ENCODE measurements around the gene NTNG2.

The NTNG2 gene

DNA sequence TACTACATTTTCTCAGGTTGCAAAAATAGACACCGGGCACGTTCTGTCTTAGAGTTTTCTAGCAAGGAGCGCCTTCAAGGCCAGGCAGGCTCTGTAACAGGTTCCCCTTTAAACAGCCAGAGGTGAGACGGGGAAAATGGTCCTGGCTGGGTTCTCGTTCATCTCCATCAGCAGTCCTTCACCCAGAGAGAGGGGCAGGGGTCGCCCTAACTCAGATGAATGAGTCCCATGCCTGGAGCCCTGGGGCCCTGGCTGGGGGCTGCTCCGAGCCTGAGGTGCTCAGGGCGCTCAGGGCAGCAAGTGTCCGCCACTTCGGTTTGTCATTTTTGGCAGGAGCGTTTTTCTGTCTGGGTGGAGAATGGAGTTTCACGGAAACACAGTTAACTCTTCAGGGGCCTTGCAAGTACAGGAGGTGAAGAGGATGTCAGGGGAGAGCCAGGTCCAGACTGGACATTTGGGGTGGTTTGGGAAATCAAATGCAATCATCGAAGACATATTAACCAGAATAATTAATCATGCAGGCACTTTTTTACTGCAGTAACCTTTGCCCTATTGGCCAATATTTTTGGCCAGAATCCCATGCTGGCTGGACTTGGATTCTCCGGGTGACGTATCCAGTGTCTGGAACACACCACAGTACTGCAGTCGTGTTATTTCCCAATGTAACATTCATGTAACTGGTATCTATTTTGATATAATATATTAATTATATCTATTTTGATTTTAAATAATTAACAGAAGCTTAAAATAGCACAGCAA is 2.9 kb downstream of the NTNG2 start:
- TF ChIP-seq ZNF565 (CRISPR knock-in tag; conservative IDR thresholded peaks at IDR 0.05; ENCODE audit: low read depth) (no peak), ARNTL (CRISPR knock-in tag; IDR thresholded peaks at IDR 0.05; ENCODE audit: borderline replicate concordance, low read depth) (no peak), OSR1 (CRISPR knock-in tag; IDR thresholded peaks at IDR 0.05) (no peak), ZFP30 (CRISPR knock-in tag; IDR thresholded peaks at IDR 0.05) (no peak), ESRRG (CRISPR knock-in tag; IDR thresholded peaks at IDR 0.05) (no peak), ZNF8 (CRISPR knock-in tag; IDR thresholded peaks at IDR 0.05) (no peak), RARB (CRISPR knock-in tag; IDR thresholded peaks at IDR 0.05) (no peak)
- TF ChIP-seq, protein P1, sequence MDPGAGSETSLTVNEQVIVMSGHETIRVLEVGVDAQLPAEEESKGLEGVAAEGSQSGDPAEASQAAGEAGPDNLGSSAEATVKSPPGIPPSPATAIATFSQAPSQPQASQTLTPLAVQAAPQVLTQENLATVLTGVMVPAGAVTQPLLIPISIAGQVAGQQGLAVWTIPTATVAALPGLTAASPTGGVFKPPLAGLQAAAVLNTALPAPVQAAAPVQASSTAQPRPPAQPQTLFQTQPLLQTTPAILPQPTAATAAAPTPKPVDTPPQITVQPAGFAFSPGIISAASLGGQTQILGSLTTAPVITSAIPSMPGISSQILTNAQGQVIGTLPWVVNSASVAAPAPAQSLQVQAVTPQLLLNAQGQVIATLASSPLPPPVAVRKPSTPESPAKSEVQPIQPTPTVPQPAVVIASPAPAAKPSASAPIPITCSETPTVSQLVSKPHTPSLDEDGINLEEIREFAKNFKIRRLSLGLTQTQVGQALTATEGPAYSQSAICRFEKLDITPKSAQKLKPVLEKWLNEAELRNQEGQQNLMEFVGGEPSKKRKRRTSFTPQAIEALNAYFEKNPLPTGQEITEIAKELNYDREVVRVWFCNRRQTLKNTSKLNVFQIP (CRISPR knock-in tag; IDR thresholded peaks at IDR 0.05; ENCODE audit: borderline replicate concordance, low read depth), result no peak
- no peak for ATAC-seq

DNA sequence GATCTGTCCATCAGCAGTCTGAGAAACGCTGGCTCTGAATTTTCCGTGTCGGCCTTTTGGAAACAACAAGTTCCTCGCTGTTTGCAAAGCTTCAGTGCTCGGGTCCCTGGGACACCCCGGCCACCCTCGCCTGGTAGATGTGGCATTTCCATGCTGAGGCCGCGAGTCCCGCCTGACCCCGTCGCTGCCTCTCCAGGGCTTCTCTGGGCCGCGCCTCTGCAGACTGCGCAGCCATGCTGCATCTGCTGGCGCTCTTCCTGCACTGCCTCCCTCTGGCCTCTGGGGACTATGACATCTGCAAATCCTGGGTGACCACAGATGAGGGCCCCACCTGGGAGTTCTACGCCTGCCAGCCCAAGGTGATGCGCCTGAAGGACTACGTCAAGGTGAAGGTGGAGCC is 4.7 kb downstream of the NTNG2 start:
- TF ChIP-seq BACH2 (CRISPR knock-in tag; IDR thresholded peaks at IDR 0.05; ENCODE audit: borderline replicate concordance), result no peak
- TF ChIP-seq, protein P1 (CRISPR knock-in tag; IDR thresholded peaks at IDR 0.05; ENCODE audit: borderline replicate concordance, low read depth), result no peak
- TF ChIP-seq TOX (CRISPR knock-in tag; IDR thresholded peaks at IDR 0.05; ENCODE audit: borderline replicate concordance), result no peak
- no peak for TF ChIP-seq ZFP3 (CRISPR knock-in tag; IDR thresholded peaks at IDR 0.05)
- TF ChIP-seq ZNF8 (CRISPR knock-in tag; IDR thresholded peaks at IDR 0.05), result no peak
- no peak for TF ChIP-seq ARNTL (CRISPR knock-in tag; IDR thresholded peaks at IDR 0.05; ENCODE audit: borderline replicate concordance, low read depth)
- TF ChIP-seq, protein P2, sequence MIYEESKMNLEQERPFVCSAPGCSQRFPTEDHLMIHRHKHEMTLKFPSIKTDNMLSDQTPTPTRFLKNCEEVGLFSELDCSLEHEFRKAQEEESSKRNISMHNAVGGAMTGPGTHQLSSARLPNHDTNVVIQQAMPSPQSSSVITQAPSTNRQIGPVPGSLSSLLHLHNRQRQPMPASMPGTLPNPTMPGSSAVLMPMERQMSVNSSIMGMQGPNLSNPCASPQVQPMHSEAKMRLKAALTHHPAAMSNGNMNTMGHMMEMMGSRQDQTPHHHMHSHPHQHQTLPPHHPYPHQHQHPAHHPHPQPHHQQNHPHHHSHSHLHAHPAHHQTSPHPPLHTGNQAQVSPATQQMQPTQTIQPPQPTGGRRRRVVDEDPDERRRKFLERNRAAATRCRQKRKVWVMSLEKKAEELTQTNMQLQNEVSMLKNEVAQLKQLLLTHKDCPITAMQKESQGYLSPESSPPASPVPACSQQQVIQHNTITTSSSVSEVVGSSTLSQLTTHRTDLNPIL (CRISPR knock-in tag; IDR thresholded peaks at IDR 0.05; ENCODE audit: low read depth), result no peak
- TF ChIP-seq, protein P3, sequence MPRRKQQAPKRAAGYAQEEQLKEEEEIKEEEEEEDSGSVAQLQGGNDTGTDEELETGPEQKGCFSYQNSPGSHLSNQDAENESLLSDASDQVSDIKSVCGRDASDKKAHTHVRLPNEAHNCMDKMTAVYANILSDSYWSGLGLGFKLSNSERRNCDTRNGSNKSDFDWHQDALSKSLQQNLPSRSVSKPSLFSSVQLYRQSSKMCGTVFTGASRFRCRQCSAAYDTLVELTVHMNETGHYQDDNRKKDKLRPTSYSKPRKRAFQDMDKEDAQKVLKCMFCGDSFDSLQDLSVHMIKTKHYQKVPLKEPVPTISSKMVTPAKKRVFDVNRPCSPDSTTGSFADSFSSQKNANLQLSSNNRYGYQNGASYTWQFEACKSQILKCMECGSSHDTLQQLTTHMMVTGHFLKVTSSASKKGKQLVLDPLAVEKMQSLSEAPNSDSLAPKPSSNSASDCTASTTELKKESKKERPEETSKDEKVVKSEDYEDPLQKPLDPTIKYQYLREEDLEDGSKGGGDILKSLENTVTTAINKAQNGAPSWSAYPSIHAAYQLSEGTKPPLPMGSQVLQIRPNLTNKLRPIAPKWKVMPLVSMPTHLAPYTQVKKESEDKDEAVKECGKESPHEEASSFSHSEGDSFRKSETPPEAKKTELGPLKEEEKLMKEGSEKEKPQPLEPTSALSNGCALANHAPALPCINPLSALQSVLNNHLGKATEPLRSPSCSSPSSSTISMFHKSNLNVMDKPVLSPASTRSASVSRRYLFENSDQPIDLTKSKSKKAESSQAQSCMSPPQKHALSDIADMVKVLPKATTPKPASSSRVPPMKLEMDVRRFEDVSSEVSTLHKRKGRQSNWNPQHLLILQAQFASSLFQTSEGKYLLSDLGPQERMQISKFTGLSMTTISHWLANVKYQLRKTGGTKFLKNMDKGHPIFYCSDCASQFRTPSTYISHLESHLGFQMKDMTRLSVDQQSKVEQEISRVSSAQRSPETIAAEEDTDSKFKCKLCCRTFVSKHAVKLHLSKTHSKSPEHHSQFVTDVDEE (CRISPR knock-in tag; IDR thresholded peaks at IDR 0.05), result no peak
- TF ChIP-seq PPARA (CRISPR knock-in tag; IDR thresholded peaks at IDR 0.05; ENCODE audit: borderline replicate concordance), result no peak
- TF ChIP-seq GLIS3 (CRISPR knock-in tag; IDR thresholded peaks at IDR 0.05), result no peak
- TF ChIP-seq OSR1 (CRISPR knock-in tag; IDR thresholded peaks at IDR 0.05), result no peak
- peak; percentile 14; the same call in 1 of the 3 replicates for ATAC-seq

DNA sequence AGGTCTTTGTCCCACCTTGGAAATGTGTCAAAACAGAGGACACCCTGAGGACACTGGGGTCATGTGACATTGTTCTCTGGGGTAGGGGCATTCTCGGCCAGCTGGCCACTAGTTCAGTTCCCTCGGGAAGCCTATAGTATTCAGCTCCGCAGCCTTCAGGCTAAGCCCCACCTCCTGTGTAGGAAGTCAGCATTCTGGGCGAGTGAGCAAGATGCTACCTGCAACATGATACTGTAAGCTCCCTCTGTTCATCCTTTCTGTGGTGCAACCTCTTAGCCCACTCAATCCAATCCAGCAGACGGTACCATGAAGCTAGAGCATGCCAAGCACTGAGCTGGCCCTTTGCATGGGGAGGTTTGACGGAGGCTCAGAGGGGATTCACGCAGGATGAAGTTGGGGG is 5.3 kb downstream of the NTNG2 start:
- no peak for ATAC-seq
- no peak for TF ChIP-seq ZNF565 (CRISPR knock-in tag; conservative IDR thresholded peaks at IDR 0.05; ENCODE audit: low read depth)
- no peak for TF ChIP-seq GLIS3 (CRISPR knock-in tag; IDR thresholded peaks at IDR 0.05)
- no peak for TF ChIP-seq ZFP30 (CRISPR knock-in tag; IDR thresholded peaks at IDR 0.05)
- no peak for TF ChIP-seq CSDC2 (CRISPR knock-in tag; IDR thresholded peaks at IDR 0.05)
- no peak for TF ChIP-seq OSR1 (CRISPR knock-in tag; IDR thresholded peaks at IDR 0.05)
- TF ChIP-seq TOX (CRISPR knock-in tag; IDR thresholded peaks at IDR 0.05; ENCODE audit: borderline replicate concordance), result no peak
- no peak for TF ChIP-seq ZFP3 (CRISPR knock-in tag; IDR thresholded peaks at IDR 0.05)
- TF ChIP-seq ZNF8 (CRISPR knock-in tag; IDR thresholded peaks at IDR 0.05), result no peak
- no peak for TF ChIP-seq ARNTL (CRISPR knock-in tag; IDR thresholded peaks at IDR 0.05; ENCODE audit: borderline replicate concordance, low read depth)
- no peak for TF ChIP-seq BACH2 (CRISPR knock-in tag; IDR thresholded peaks at IDR 0.05; ENCODE audit: borderline replicate concordance)
- TF ChIP-seq SNAI2 (CRISPR knock-in tag; IDR thresholded peaks at IDR 0.05), result no peak
- TF ChIP-seq ZNF70 (CRISPR knock-in tag; IDR thresholded peaks at IDR 0.05), result no peak

DNA sequence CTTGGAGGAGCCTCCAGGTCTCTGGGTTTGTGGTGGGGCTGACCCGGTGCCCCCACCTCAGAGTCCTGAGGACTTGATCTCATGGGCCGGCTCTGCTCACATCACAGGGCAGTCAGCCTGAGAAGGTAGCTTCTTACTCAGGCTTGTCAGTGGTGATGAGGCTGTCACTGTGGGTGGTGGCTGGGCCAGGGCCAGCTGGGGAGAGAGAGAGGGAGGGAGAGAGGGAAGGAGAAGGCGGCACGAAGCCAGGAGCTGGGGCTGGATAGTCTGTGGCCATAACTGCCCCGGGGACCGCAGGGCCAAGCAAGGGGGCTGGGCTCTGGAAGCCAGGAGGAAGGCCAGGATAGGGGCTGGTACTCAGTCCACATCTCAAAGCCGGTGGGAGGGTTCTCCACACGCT is 6.5 kb downstream of the NTNG2 start:
- peak; percentile 23; the same call in 2 of the 3 replicates for ATAC-seq
- TF ChIP-seq, protein P3 (CRISPR knock-in tag; IDR thresholded peaks at IDR 0.05), result no peak
- TF ChIP-seq ESRRG (CRISPR knock-in tag; IDR thresholded peaks at IDR 0.05), result no peak
- TF ChIP-seq, protein P4, sequence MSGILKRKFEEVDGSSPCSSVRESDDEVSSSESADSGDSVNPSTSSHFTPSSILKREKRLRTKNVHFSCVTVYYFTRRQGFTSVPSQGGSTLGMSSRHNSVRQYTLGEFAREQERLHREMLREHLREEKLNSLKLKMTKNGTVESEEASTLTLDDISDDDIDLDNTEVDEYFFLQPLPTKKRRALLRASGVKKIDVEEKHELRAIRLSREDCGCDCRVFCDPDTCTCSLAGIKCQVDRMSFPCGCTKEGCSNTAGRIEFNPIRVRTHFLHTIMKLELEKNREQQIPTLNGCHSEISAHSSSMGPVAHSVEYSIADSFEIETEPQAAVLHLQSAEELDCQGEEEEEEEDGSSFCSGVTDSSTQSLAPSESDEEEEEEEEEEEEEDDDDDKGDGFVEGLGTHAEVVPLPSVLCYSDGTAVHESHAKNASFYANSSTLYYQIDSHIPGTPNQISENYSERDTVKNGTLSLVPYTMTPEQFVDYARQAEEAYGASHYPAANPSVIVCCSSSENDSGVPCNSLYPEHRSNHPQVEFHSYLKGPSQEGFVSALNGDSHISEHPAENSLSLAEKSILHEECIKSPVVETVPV (CRISPR knock-in tag; IDR thresholded peaks at IDR 0.05), result no peak
- no peak for TF ChIP-seq ZFP30 (CRISPR knock-in tag; IDR thresholded peaks at IDR 0.05)
- no peak for TF ChIP-seq GLIS3 (CRISPR knock-in tag; IDR thresholded peaks at IDR 0.05)
- no peak for TF ChIP-seq TCF4 (CRISPR knock-in tag; IDR thresholded peaks at IDR 0.05; ENCODE audit: borderline replicate concordance)
- TF ChIP-seq, protein P1 (CRISPR knock-in tag; IDR thresholded peaks at IDR 0.05; ENCODE audit: borderline replicate concordance, low read depth), result no peak
